Right lobe of liver (tissue), 4 donors: ENCODE results near the gene COMMD1.

Experiments
- POLR2A ChIP-seq: fragments of 450-650 bp; IDR thresholded peaks from one replicate; pipeline ENCODE4 v1.6.1; 2017; ENCODE audit warnings: antibody characterized with exemption, mild to moderate bottlenecking
- TF ChIP-seq, protein P1 (sequence below), 4 donors: fragments of 200-600 bp in 3 of 4; fragments of 450-650 bp in 1 of 4; IDR thresholded peaks; one replicate each; pipeline versions ENCODE4 v1.5.1 to v1.8.0; 2016 to 2022; ENCODE audit warnings: antibody characterized with exemption in 4 of 4, mild to moderate bottlenecking in 2 of 4
- donor health status: DM: no; HTN: no; CAD: no.
- donor health status: DM: no; HTN: no; CAD: no.
- donor health status: DM: no; HTN: yes; CAD: no.

GRCh38 chr2:62149708-62150107 lies 244.2 kb downstream of the COMMD1 start:
- TF ChIP-seq, protein P1, sequence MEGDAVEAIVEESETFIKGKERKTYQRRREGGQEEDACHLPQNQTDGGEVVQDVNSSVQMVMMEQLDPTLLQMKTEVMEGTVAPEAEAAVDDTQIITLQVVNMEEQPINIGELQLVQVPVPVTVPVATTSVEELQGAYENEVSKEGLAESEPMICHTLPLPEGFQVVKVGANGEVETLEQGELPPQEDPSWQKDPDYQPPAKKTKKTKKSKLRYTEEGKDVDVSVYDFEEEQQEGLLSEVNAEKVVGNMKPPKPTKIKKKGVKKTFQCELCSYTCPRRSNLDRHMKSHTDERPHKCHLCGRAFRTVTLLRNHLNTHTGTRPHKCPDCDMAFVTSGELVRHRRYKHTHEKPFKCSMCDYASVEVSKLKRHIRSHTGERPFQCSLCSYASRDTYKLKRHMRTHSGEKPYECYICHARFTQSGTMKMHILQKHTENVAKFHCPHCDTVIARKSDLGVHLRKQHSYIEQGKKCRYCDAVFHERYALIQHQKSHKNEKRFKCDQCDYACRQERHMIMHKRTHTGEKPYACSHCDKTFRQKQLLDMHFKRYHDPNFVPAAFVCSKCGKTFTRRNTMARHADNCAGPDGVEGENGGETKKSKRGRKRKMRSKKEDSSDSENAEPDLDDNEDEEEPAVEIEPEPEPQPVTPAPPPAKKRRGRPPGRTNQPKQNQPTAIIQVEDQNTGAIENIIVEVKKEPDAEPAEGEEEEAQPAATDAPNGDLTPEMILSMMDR (IDR thresholded peaks at IDR 0.05), result no peak
- TF ChIP-seq POLR2A, result no peak
